Measurements from ENCODE around the gene RRP15.
"Not testable (repeated sequence)": the region's sequence is repeated elsewhere in the genome, so short reads cannot be mapped to it uniquely, and the experiment has no call there.

Gene RRP15

DNA sequence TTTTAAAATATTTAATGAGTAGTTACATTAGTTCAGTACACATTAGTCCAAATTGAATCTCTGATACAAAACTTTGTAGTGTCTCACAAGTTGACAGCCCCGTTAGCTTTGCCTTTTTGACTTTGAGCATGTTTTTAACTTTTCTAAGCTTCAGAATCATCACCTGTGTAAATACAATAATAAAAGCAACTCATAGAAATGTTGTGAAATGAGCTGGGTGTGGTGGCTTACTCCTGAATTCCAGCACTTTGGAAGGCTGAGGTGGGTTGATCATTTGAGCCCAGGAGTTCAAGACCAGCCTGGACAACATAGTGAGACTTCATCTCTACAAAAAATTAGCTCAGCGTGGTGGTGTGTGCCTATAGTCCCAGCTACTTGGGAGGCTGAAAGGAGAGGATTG is 11.1 kb downstream of the RRP15 start:
- in situ Hi-C loops (cut with HindIII; ENCODE audit: low sequenced_read_pairs) = no loop called here

- in situ Hi-C loops (cut with HindIII; ENCODE audit: low sequenced_read_pairs) = no loop called here
Observed at GRCh38 chr1:218297461-218297860, 12.4 kb downstream of the RRP15 start.

DNA sequence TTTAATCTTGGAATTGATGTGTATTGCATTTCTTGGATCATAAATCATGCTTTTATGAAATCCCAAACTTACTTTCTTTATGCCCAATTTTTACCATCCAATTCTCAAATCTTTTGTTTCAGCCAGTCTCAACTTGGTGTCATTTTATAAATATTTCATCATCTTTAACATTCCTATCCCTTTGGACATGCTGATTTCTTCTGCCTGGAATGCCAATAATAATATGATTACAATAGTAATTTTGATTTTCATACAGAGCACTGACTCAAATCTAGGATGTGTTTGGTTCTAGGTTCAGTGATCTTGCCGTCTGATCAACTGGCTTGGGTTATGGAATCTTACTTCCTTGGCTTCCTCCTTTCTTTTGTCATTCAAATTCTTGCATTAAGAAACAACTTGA is 12.8 kb downstream of the RRP15 start:
- in situ Hi-C loops (cut with HindIII; ENCODE audit: low sequenced_read_pairs) = no loop called here

- in situ Hi-C loops (cut with HindIII; ENCODE audit: low sequenced_read_pairs) = no loop called here
Observed at GRCh38 chr1:218298398-218298797, 13.3 kb downstream of the RRP15 start.

GRCh38 chr1:218299416-218299815 is 14.3 kb downstream of the RRP15 start:
- in situ Hi-C loops (cut with HindIII; ENCODE audit: low sequenced_read_pairs) = no loop called here

DNA sequence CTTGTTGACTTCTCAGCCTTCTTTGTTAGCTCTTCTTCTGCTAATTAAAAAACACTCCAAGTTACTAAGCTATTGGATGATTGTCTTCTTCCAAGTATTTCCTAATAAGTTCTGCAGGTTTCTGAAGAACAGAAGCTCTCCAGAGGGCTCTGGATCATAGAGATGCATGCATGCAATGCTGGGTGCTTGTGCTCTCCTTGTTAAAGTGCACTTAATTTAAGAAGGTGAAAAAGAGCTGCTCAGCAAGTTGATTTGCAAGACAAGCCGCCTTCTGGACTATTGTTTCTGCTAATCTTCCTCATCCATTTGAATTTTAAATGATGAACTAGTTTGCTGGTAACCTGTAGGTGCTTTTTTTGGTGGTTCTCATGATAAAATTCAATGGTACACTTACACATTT is 16.1 kb downstream of the RRP15 start:
- in situ Hi-C loops (cut with HindIII; ENCODE audit: low sequenced_read_pairs) = no loop called here

GRCh38 chr1:218302155-218302554 is 17.1 kb downstream of the RRP15 start:
- in situ Hi-C loops (cut with HindIII; ENCODE audit: low sequenced_read_pairs) = no loop called here

DNA sequence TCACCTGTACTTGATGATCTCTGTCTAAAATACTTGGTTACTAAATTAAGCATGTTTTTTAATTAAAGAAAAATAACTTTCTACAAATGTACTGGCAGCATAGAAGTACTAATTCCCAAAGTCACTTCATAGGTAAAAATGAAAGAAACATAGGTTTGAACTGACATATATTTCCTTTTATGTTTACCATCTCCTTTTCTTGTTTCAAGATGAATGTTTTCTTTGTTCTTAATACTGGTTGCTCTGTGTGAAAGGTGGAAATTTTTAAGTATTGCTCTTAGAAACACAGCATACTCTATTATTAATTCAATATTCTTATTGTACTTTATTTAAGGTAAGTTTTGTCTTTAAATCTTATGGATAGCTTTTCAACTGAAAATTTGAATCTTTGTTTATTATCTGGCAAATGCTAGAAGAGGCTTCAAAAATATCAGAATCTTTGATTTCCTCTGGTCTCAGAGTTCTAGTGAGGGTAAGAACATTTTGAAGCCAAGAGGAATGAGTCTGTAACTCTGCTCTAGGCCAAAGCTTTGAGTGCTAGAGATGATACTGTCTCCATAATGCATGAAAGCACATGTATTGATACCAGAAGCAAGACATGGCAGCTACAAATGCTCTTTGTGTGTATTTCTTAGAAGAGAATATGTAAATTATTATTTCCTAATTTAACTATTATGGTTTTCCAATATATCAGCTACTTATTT is 18.2 kb downstream of the RRP15 start:
- in situ Hi-C loops (cut with HindIII; ENCODE audit: low sequenced_read_pairs) = no loop called here

DNA sequence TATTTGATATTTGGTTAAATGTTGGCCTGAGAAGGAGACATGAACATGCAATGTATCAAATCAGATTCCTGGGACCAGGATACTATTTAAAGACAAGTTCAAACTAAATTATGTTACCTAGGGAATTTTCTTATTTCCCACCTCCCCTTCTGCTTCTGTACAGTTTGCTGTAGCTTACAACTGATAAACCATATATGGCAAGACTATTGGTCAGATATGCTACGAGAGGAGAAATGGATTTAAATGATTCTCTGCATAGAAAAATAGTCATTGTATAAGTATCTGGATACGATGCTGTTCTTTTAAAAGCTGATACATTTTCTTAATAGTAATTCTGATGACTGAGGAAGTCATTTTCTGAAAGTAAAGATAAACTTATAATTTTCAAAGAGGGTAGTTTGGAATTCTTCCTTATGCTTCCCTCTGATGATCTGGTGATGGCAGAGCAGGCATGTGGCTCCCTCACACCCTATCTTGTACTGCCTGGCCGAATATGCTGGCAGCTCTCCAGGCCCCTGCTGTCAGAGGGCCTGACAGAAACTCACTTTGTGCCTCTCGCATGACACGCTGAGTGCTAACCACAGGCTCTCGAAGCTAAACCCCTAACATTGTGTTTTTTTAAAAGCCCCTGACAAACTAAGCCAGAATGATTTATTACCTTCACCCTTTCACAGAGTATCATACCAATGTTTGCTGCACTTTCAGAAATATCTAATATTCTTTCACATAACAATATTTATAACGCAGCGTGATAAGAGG is 19.4 kb downstream of the RRP15 start:
- in situ Hi-C loops (cut with HindIII; ENCODE audit: low sequenced_read_pairs) = no loop called here

- in situ Hi-C loops (cut with HindIII; ENCODE audit: low sequenced_read_pairs) = no loop called here
Observed at GRCh38 chr1:218305472-218306064, 20.5 kb downstream of the RRP15 start.

- in situ Hi-C loops (cut with HindIII; ENCODE audit: low sequenced_read_pairs) = no loop called here
Observed at GRCh38 chr1:218312509-218312908, 27.4 kb downstream of the RRP15 start.

- in situ Hi-C loops (cut with HindIII; ENCODE audit: low sequenced_read_pairs) = no loop called here
Observed at GRCh38 chr1:218314316-218314715, 29.2 kb downstream of the RRP15 start.

GRCh38 chr1:218315638-218316037 is 30.5 kb downstream of the RRP15 start:
- in situ Hi-C loops (cut with HindIII; ENCODE audit: low sequenced_read_pairs) = no loop called here

- in situ Hi-C loops (cut with HindIII; ENCODE audit: low sequenced_read_pairs) = no loop called here
Observed at GRCh38 chr1:218317061-218317460, 32.0 kb downstream of the RRP15 start.

- in situ Hi-C loops (cut with HindIII; ENCODE audit: low sequenced_read_pairs) = not testable (repeated sequence)
Observed at GRCh38 chr1:218320182-218320581, 35.1 kb downstream of the RRP15 start.

DNA sequence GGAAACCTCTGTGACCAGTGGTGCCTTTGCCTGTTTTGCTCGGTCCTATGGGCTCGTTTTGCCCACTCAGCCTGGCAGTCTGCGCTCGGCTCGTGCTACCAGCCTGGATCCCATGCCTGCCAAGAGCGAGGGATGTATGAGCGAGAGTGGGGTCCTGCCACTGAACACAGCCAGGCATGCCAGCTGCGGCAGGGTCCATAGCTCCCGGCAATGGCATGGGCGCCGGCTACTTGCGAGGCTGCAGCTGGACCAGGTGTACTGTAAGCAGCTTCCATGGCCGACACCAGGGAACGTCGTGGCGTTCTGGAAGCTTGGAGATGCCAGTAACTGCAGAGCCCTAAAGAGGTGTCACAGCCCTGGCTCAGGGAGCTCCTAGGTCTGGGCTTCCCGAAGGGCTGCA is 37.7 kb downstream of the RRP15 start:
- in situ Hi-C loops (cut with HindIII; ENCODE audit: low sequenced_read_pairs) = no loop called here

DNA sequence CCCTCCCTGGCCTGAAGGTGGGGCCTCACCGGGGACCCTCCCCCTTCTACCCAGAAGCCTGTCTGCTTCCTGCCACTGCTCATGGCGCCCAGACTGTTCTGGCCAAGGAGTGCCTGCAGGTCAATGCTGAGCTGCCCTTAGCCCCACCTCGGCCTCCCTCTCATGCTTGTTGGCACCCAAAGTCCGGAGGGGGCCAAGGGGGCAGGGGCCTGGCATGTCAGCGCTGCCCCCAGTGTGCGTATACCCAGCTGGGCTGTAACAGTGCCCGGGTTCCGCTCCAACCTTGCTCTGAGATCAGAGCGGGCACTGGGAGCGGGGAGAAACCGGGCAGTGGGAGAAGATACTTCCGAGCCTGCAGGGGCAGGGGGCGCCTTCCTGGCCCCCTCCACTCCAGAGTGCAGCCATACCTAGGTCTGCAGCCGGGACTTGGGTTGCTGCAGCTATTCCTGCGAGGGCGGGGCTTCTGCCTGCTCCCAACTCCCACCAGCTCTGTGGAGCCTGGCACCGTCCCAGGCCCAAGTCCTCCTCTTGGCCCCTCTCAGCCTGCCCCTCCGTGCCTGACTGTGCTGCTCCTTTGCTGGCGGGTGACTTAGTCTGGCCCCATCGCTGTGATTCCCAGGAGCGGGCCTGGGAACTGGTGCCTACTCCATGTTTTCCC is 38.6 kb downstream of the RRP15 start:
- in situ Hi-C loops (cut with HindIII; ENCODE audit: low sequenced_read_pairs) = no loop called here

GRCh38 chr1:218324226-218324580 is 39.1 kb downstream of the RRP15 start:
- in situ Hi-C loops (cut with HindIII; ENCODE audit: low sequenced_read_pairs) = no loop called here

GRCh38 chr1:218328769-218329168 is 43.7 kb downstream of the RRP15 start:
- in situ Hi-C loops (cut with HindIII; ENCODE audit: low sequenced_read_pairs) = no loop called here

GRCh38 chr1:218330043-218330623 is 45.0 kb downstream of the RRP15 start:
- in situ Hi-C loops (cut with HindIII; ENCODE audit: low sequenced_read_pairs) = no loop called here

DNA sequence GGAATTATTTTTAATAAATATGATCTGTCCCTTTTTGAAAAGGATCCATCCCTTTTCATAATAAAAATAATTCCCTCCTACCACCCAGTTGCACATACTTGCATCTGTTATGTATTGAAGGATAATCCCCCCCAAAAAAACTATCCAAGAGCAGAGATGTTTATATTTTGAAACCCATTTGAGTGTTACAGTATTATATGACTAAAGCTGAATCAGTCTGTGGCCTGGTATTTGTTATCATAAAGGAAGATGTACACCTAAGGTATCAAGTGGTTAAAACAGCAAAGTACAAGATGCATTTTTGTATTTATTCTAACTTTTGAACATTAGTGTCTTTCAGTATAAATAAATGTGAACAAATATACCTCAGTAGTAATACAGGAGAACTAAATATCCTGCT is 47.3 kb downstream of the RRP15 start:
- in situ Hi-C loops (cut with HindIII; ENCODE audit: low sequenced_read_pairs) = no loop called here

Measured in DLD1 (cell line).